Calu3 (cell line): ENCODE measurements around the gene B9D2. TPM values are rescaled to one million over a fixed set of nuclear protein-coding genes. Genes with fewer than 3 reads are reported as not detected.
"Not testable (repeated sequence)": the region's sequence is repeated elsewhere in the genome, so short reads cannot be mapped to it uniquely, and the experiment has no call there.

Experiments used
- BruUV-seq: library from RNA; stranded (reverse); fragments of 400-500 nt; replicated peaks from 2 replicates; lab custom pipeline; 2021; lab: Mats Ljungman, UMichigan
- CTCF ChIA-PET: fragments of 300-600 bp; sonication (Branson Sonifier 250); formaldehyde crosslinking; loops from one replicate; lab custom pipeline; 2022; ENCODE audit warnings: antibody characterized with exemption; lab: Charles Lee
- DNase-seq: peaks from one replicate; pipeline ENCODE4 v3.0.0; 2022
- H3K27ac Mint-ChIP-seq: one replicate; pipeline ENCODE4 v1.8.0; 2022; ENCODE audit warnings: mixed read lengths; ENCODE audit not compliant: unreplicated experiment
- H3K27me3 Mint-ChIP-seq: one replicate; pipeline ENCODE4 v1.8.0; 2022; ENCODE audit warnings: mixed read lengths; ENCODE audit not compliant: unreplicated experiment
- H3K36me3 Mint-ChIP-seq: one replicate; pipeline ENCODE4 v1.8.0; 2022; ENCODE audit warnings: mild to moderate bottlenecking, moderate library complexity, mixed read lengths; ENCODE audit not compliant: insufficient read depth, unreplicated experiment
- H3K4me1 Mint-ChIP-seq: one replicate; pipeline ENCODE4 v1.8.0; 2022; ENCODE audit warnings: mild to moderate bottlenecking, low read depth, mixed read lengths; ENCODE audit not compliant: unreplicated experiment
- H3K4me3 Mint-ChIP-seq: one replicate; pipeline ENCODE4 v1.8.0; 2022; ENCODE audit warnings: mild to moderate bottlenecking, low read depth, moderate library complexity, mixed read lengths; ENCODE audit not compliant: unreplicated experiment
- H3K9me3 Mint-ChIP-seq: one replicate; pipeline ENCODE4 v1.8.0; 2022; ENCODE audit warnings: low read depth, mixed read lengths; ENCODE audit not compliant: unreplicated experiment
- intact Hi-C: fragments of 100-400 bp; cut with micrococcal nuclease; formaldehyde crosslinking; loops from one replicate; pipeline ENCODE4 v1.10.0; 2022; ENCODE audit not compliant: unreplicated experiment
- total RNA-seq: library from RNA; stranded (reverse); gene quantifications from 2 replicates; pipeline ENCODE4 v1.2.3, GENCODE V29; 2022
- TF ChIP-seq, protein P1 (sequence below): fragments of 200-600 bp; IDR thresholded peaks from one replicate; pipeline ENCODE4 v1.8.0; 2022; ENCODE audit warnings: antibody characterized with exemption; ENCODE audit not compliant: unreplicated experiment

The B9D2 gene
- total RNA-seq, 1 experiment from 2014 or later, result 6.4 TPM

DNA sequence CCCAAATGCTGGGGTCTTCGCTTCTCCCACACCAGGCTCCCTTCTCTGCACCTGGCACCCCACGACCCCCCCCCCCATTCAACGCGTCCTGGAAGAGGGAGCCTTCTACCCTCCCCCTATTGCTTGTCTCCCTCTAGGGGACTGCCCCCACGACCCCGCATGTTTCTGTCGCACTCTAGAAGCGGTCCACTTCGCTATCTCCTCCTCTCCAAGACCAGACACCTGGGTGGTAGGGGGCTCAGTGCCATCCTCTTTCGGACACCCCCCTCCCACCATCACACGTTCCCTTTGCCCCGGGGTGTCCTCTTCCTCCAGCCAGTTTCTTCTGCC lies 11.7 kb downstream of the B9D2 start:
- Mint-ChIP-seq H3K4me1 (peaks cover 21% of the 10 kb centered on the region), H3K27me3 (no peaks in the 10 kb centered on the region), H3K36me3 (peaks cover 42% of the 10 kb centered on the region), H3K4me3 (peak overlapping the region; percentile 89), H3K9me3 (no peaks in the 10 kb centered on the region), H3K27ac (peak overlapping the region; percentile 69)
- TF ChIP-seq, protein P1, sequence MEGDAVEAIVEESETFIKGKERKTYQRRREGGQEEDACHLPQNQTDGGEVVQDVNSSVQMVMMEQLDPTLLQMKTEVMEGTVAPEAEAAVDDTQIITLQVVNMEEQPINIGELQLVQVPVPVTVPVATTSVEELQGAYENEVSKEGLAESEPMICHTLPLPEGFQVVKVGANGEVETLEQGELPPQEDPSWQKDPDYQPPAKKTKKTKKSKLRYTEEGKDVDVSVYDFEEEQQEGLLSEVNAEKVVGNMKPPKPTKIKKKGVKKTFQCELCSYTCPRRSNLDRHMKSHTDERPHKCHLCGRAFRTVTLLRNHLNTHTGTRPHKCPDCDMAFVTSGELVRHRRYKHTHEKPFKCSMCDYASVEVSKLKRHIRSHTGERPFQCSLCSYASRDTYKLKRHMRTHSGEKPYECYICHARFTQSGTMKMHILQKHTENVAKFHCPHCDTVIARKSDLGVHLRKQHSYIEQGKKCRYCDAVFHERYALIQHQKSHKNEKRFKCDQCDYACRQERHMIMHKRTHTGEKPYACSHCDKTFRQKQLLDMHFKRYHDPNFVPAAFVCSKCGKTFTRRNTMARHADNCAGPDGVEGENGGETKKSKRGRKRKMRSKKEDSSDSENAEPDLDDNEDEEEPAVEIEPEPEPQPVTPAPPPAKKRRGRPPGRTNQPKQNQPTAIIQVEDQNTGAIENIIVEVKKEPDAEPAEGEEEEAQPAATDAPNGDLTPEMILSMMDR, result no peak
- DNase-seq, result no peak
- BruUV-seq, result no TSS peak
- intact Hi-C loops, result loop anchor here (10.0 kb wide), 1 partner anchor 83 kb away; the partner anchor contains the start of gene DMAC2
- CTCF ChIA-PET, result interaction anchor here (0.6 to 3.4 kb wide), 13 partner anchors 10 to 1640 kb away, joined by 3 to 23 read pairs (median 5); partner anchors contain the start of gene B9D2

DNA sequence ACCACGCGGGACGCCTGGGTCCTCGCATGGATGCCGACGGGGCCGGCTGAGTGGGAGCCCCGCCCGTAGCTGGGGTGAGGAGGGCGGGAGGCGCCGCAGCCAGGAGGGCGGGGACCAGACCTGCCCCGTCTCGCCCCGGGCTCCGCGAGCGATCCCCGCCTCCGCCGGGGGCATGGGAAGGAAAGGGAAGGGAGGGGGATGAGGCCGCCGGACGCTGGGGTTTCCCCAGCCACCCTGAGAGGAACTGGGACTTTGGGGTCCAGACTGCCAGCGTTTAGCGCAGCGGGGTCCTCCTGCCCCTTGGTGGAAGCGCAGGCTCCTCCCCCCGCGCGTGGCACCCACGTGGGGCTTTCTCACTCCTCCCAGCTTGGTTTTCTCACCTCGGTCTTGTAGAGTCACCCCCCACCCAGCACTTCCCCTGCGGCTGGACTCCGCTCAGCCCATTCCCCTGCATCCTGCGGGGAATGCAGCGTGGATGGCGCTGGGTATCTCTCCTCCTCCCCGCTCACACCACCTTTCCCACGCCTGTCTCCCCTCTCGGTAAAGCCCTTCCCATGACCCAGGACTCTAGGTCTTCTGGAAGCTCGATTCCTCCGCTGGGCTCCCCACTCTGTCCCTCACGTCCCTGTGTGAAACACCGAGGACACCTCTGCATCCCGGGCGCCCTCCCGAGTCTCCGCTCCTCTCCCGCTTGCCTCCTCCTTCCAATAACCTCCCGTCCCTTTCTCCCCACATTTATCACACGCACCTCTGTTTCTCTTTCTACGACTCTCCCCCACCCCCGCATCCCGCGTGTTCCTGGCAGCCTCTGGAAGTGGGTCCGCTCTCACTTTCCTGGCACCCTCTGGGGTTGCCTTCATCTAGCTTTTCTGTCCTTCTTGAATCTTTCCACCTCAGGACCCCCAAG lies 12.4 kb downstream of the B9D2 start:
- Mint-ChIP-seq H3K9me3 (no peaks in the 10 kb centered on the region), H3K4me1 (peaks cover 21% of the 10 kb centered on the region), H3K27ac (peak overlapping the region; percentile 69), H3K4me3 (peak overlapping the region; percentile 89), H3K27me3 (no peaks in the 10 kb centered on the region), H3K36me3 (peaks cover 42% of the 10 kb centered on the region)
- BruUV-seq, result no TSS peak
- DNase-seq, result peak; percentile 75
- CTCF ChIA-PET, result interaction anchor here (0.5 to 3.4 kb wide), 11 partner anchors 11 to 1640 kb away, joined by 3 to 23 read pairs (median 5); partner anchors contain the start of gene B9D2
- TF ChIP-seq, protein P1, result no peak
- intact Hi-C loops, result loop anchor here (10.0 kb wide), 1 partner anchor 83 kb away; the partner anchor contains the start of gene DMAC2

DNA sequence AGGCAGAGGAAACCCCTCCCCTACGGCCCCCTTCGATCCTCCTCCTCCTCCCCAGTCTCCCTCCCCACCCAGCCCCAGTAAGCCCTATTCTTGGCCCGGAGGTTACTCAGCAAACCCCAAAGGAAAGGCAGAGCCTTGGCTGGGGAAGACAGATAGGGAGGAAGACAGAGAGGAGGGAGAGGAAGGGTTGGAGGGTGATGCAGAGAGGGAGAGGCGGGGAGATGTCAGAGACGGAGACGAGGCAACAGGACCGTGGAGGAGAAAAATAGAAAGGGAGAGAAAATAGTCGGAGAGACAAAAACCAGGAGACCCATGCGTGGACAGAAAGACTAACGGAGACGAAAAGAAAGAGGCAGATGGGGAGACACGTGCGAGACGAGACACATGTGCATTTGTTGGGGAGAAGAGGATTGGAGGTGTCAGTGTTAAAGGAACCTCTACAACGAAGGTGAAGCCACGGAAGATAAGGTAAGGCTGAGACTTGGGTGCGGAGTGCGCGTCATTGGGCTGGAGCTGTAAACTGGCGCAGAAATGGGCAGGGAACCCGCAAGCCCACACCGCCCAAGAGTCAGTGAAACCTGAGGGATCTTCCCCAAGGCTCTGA lies 13.1 kb downstream of the B9D2 start:
- TF ChIP-seq, protein P1, result no peak
- Mint-ChIP-seq H3K27me3 (no peaks in the 10 kb centered on the region), H3K4me3 (peak overlapping the region; percentile 89), H3K4me1 (peaks cover 21% of the 10 kb centered on the region), H3K27ac (peak overlapping the region; percentile 50), H3K9me3 (no peaks in the 10 kb centered on the region), H3K36me3 (peaks cover 42% of the 10 kb centered on the region)
- no peak for DNase-seq
- CTCF ChIA-PET, result interaction anchor here (0.5 to 3.4 kb wide), 6 partner anchors 9 to 217 kb away, joined by 4 to 23 read pairs (median 5); partner anchors contain the start of gene B9D2
- no TSS peak for BruUV-seq
- intact Hi-C loops, result loop anchor here (10.0 kb wide), 1 partner anchor 84 kb away; the partner anchor contains the start of gene DMAC2

GRCh38 chr19:41346916-41347315 lies 17.0 kb downstream of the B9D2 start:
- intact Hi-C loops, result loop anchor here (10.0 kb wide), 1 partner anchor 228 kb away; the partner anchor contains the start of gene CEACAM21
- peaks cover 16% of the 10 kb centered on the region for H3K4me1 Mint-ChIP-seq
- DNase-seq, H3K27ac Mint-ChIP-seq, H3K27me3 Mint-ChIP-seq, H3K4me3 Mint-ChIP-seq, H3K9me3 Mint-ChIP-seq, BruUV-seq: not testable (repeated sequence)
- H3K36me3 Mint-ChIP-seq, result peaks cover 17% of the 10 kb centered on the region
- CTCF ChIA-PET, result interaction anchor here (0.6 kb wide), 2 partner anchors 31 to 49 kb away, joined by 3 to 4 read pairs; no protein-coding TSS in a partner anchor
